ENCODE measurements around the gene PPP1R12C. TPM values are rescaled to one million over a fixed set of nuclear protein-coding genes. Genes with fewer than 3 reads are reported as not detected.

PPP1R12C gene
- total and polyA plus RNA-seq, 2 experiments from 2014 or later = 16.4 to 66.9 TPM

- H3K27ac ChIP-seq = no peak overlapping the region
- 88 to 92% methylated on average over 16 to 17 of the region's 17 CpGs for WGBS, 2 experiments (ENCODE audit: low coverage in 1 of 2, low lambda C conversion rate in 2 of 2, missing lambda C conversion rate in 2 of 2)
- no peaks in the 10 kb centered on the region for H4K20me1 ChIP-seq (ENCODE audit: insufficient read depth)
- no peak for DNase-seq
- TF ChIP-seq EZH2 (IDR thresholded peaks at IDR 0.05; ENCODE audit: insufficient read depth, poor library complexity, severe bottlenecking) = no peak
- TF ChIP-seq EZH2phosphoT487 (IDR thresholded peaks at IDR 0.05; ENCODE audit: insufficient read depth, low read depth) = no peak
- H3K9me2 ChIP-seq (ENCODE audit: insufficient read depth) = no peaks in the 10 kb centered on the region
- no peaks in the 10 kb centered on the region for H3K36me3 ChIP-seq (ENCODE audit: low read depth)
- no peak overlapping the region for H3K4me3 ChIP-seq
- no peaks in the 10 kb centered on the region for H3F3A ChIP-seq (ENCODE audit: insufficient read depth)
- no peak overlapping the region for H2AFZ ChIP-seq
- H3K9ac ChIP-seq = no peak overlapping the region
- H3K4me1 ChIP-seq (ENCODE audit: insufficient read depth) = no peaks in the 10 kb centered on the region
- H3K79me2 ChIP-seq (ENCODE audit: insufficient read depth) = no peaks in the 10 kb centered on the region
- H3K4me2 ChIP-seq (ENCODE audit: unreplicated experiment) = no peak overlapping the region
- no peaks in the 10 kb centered on the region for H3K27me3 ChIP-seq (replicated peaks; ENCODE audit: insufficient read depth)
- in situ Hi-C loops (cut with MboI) = no loop called here
- H3K9me3 ChIP-seq (ENCODE audit: low read depth) = no peaks in the 10 kb centered on the region
Measured at GRCh38 chr19:55046975-55047622, 70.3 kb downstream of the PPP1R12C start.

- in situ Hi-C loops (cut with MboI) = no loop called here
- WGBS, 2 experiments (ENCODE audit: low coverage in 1 of 2, low lambda C conversion rate in 2 of 2, missing lambda C conversion rate in 2 of 2) = 92 to 96% methylated on average over 27 to 29 of the region's 30 CpGs
- H3K27me3 ChIP-seq (replicated peaks; ENCODE audit: insufficient read depth) = no peaks in the 10 kb centered on the region
- no peaks in the 10 kb centered on the region for H3K36me3 ChIP-seq (ENCODE audit: low read depth)
- no peak overlapping the region for H3K9ac ChIP-seq
- no peaks in the 10 kb centered on the region for H3K4me1 ChIP-seq (ENCODE audit: insufficient read depth)
- no peak overlapping the region for H3K4me3 ChIP-seq
- no peaks in the 10 kb centered on the region for H3K79me2 ChIP-seq (ENCODE audit: insufficient read depth)
- no peaks in the 10 kb centered on the region for H3F3A ChIP-seq (ENCODE audit: insufficient read depth)
- no peak for TF ChIP-seq EZH2 (IDR thresholded peaks at IDR 0.05; ENCODE audit: insufficient read depth, poor library complexity, severe bottlenecking)
- TF ChIP-seq EZH2phosphoT487 (IDR thresholded peaks at IDR 0.05; ENCODE audit: insufficient read depth, low read depth) = no peak
- DNase-seq = no peak
- H3K4me2 ChIP-seq (ENCODE audit: unreplicated experiment) = no peak overlapping the region
- no peaks in the 10 kb centered on the region for H3K9me2 ChIP-seq (ENCODE audit: insufficient read depth)
- H3K27ac ChIP-seq = no peak overlapping the region
- no peaks in the 10 kb centered on the region for H3K9me3 ChIP-seq (ENCODE audit: low read depth)
- H2AFZ ChIP-seq = no peak overlapping the region
- no peaks in the 10 kb centered on the region for H4K20me1 ChIP-seq (ENCODE audit: insufficient read depth)
Measured at GRCh38 chr19:55044771-55045716, 72.4 kb downstream of the PPP1R12C start.

- no peak overlapping the region for H3K27ac ChIP-seq
- no peaks in the 10 kb centered on the region for H4K20me1 ChIP-seq (ENCODE audit: insufficient read depth)
- no peak overlapping the region for H3K9ac ChIP-seq
- H3K4me3 ChIP-seq = no peak overlapping the region
- H3F3A ChIP-seq (ENCODE audit: insufficient read depth) = no peaks in the 10 kb centered on the region
- no peak for TF ChIP-seq EZH2 (IDR thresholded peaks at IDR 0.05; ENCODE audit: insufficient read depth, poor library complexity, severe bottlenecking)
- no peak for TF ChIP-seq EZH2phosphoT487 (IDR thresholded peaks at IDR 0.05; ENCODE audit: insufficient read depth, low read depth)
- in situ Hi-C loops (cut with MboI) = no loop called here
- no peaks in the 10 kb centered on the region for H3K36me3 ChIP-seq (ENCODE audit: low read depth)
- WGBS, 2 experiments (ENCODE audit: low coverage in 1 of 2, low lambda C conversion rate in 2 of 2, missing lambda C conversion rate in 2 of 2) = 93 to 96% methylated on average over 5 of the region's 5 CpGs
- no peak overlapping the region for H3K4me2 ChIP-seq (ENCODE audit: unreplicated experiment)
- H3K79me2 ChIP-seq (ENCODE audit: insufficient read depth) = no peaks in the 10 kb centered on the region
- no peaks in the 10 kb centered on the region for H3K27me3 ChIP-seq (replicated peaks; ENCODE audit: insufficient read depth)
- H3K9me3 ChIP-seq (ENCODE audit: low read depth) = no peaks in the 10 kb centered on the region
- no peaks in the 10 kb centered on the region for H3K9me2 ChIP-seq (ENCODE audit: insufficient read depth)
- no peaks in the 10 kb centered on the region for H3K4me1 ChIP-seq (ENCODE audit: insufficient read depth)
- no peak overlapping the region for H2AFZ ChIP-seq
- no peak for DNase-seq
Measured at GRCh38 chr19:55044286-55044685, 73.2 kb downstream of the PPP1R12C start.

- Histone ChIP-seq H3K4me1 (ENCODE audit: insufficient read depth) (no peaks in the 10 kb centered on the region), H3K27me3 (replicated peaks; ENCODE audit: insufficient read depth) (no peaks in the 10 kb centered on the region), H3K27ac (no peak overlapping the region), H3K9ac (no peak overlapping the region), H3K4me2 (ENCODE audit: unreplicated experiment) (no peak overlapping the region), H4K20me1 (ENCODE audit: insufficient read depth) (no peaks in the 10 kb centered on the region), H3F3A (ENCODE audit: insufficient read depth) (no peaks in the 10 kb centered on the region), H3K9me2 (ENCODE audit: insufficient read depth) (no peaks in the 10 kb centered on the region), H2AFZ (no peak overlapping the region), H3K36me3 (ENCODE audit: low read depth) (no peaks in the 10 kb centered on the region), H3K79me2 (ENCODE audit: insufficient read depth) (no peaks in the 10 kb centered on the region), H3K4me3 (no peak overlapping the region), H3K9me3 (ENCODE audit: low read depth) (no peaks in the 10 kb centered on the region)
- in situ Hi-C loops (cut with MboI) = no loop called here
- no peak for TF ChIP-seq EZH2 (IDR thresholded peaks at IDR 0.05; ENCODE audit: insufficient read depth, poor library complexity, severe bottlenecking)
- no peak for TF ChIP-seq EZH2phosphoT487 (IDR thresholded peaks at IDR 0.05; ENCODE audit: insufficient read depth, low read depth)
- DNase-seq = no peak
- 77% methylated on average over 11 of the region's 11 CpGs for WGBS, 2 experiments (ENCODE audit: low coverage in 1 of 2, low lambda C conversion rate in 2 of 2, missing lambda C conversion rate in 2 of 2)
Measured at GRCh38 chr19:55042688-55043087, 74.7 kb downstream of the PPP1R12C start.

Measured in GM23248 (cell line).